Hematopoietic multipotent progenitor cell treated with erythropoietin and hydrocortisone succinate and interleukin-3 and kit ligand, for 6 days (in vitro differentiated cells): ENCODE measurements around the gene CAPZB.
A peak's percentile ranks its signal among the peaks of the same experiment; 100 is the strongest.

Source experiments
- DNase-seq: peaks from one replicate; pipeline ENCODE4 v3.0.0-alpha.2; 2015

The CAPZB gene

GRCh38 chr1:19381261-19381660, 104.1 kb downstream of the CAPZB start:
- DNase-seq, result no peak

GRCh38 chr1:19377812-19378718, 107.3 kb downstream of the CAPZB start:
- no peak for DNase-seq

- no peak for DNase-seq
Measured at GRCh38 chr1:19376428-19377372, 108.6 kb downstream of the CAPZB start.

GRCh38 chr1:19375631-19376400, 109.5 kb downstream of the CAPZB start:
- DNase-seq, result no peak

- no peak for DNase-seq
Measured at GRCh38 chr1:19374926-19375325, 110.4 kb downstream of the CAPZB start.

- peak; percentile 47 for DNase-seq
Measured at GRCh38 chr1:19374083-19374801, 111.1 kb downstream of the CAPZB start.

- no peak for DNase-seq
Measured at GRCh38 chr1:19373211-19374082, 111.9 kb downstream of the CAPZB start.

GRCh38 chr1:19372602-19373001, 112.7 kb downstream of the CAPZB start:
- no peak for DNase-seq

- DNase-seq, result no peak
Measured at GRCh38 chr1:19372136-19372514, 113.2 kb downstream of the CAPZB start.

GRCh38 chr1:19371226-19372135, 113.9 kb downstream of the CAPZB start:
- DNase-seq, result no peak

- peak; percentile 61 for DNase-seq
Measured at GRCh38 chr1:19370453-19371170, 114.7 kb downstream of the CAPZB start.

GRCh38 chr1:19369396-19370090, 115.8 kb downstream of the CAPZB start:
- DNase-seq, result no peak

GRCh38 chr1:19368964-19369363, 116.4 kb downstream of the CAPZB start:
- DNase-seq, result no peak

- DNase-seq, result peak; percentile 27
Measured at GRCh38 chr1:19368050-19368449, 117.3 kb downstream of the CAPZB start.

- DNase-seq, result no peak
Measured at GRCh38 chr1:19367584-19368041, 117.7 kb downstream of the CAPZB start.

GRCh38 chr1:19366599-19367536, 118.5 kb downstream of the CAPZB start:
- DNase-seq, result no peak

GRCh38 chr1:19365721-19366120, 119.6 kb downstream of the CAPZB start:
- no peak for DNase-seq
